CD8-positive, alpha-beta memory T cell (primary cell): ENCODE data around the gene UCK1. TPM values are rescaled to one million over a fixed set of nuclear protein-coding genes. Genes with fewer than 3 reads are reported as not detected.
"Not testable (repeated sequence)": the region's sequence is repeated elsewhere in the genome, so short reads cannot be mapped to it uniquely, and the experiment has no call there.

Source experiments
- CTCF ChIA-PET: fragments of 350-600 bp; sonication (Branson Sonifier 250); formaldehyde crosslinking; loops from one replicate; lab custom pipeline; 2021; ENCODE audit warnings: antibody characterized with exemption; lab: Charles Lee
- POLR2A ChIA-PET: fragments of 350-600 bp; sonication (Branson Sonifier 250); formaldehyde crosslinking; loops from one replicate; lab custom pipeline; 2021; ENCODE audit warnings: antibody characterized with exemption; lab: Charles Lee
- DNase-seq, 5 donors: peaks; one replicate each; pipeline versions ENCODE4 v3.0.0 to v3.0.0-alpha.2; 2020 to 2022; ENCODE audit warnings: mixed read lengths in 1 of 5
- H3K27ac ChIP-seq: one replicate; pipeline ENCODE4 v1.7.0; 2013; ENCODE audit warnings: low read depth, mild to moderate bottlenecking, low read length, moderate library complexity
- H3K27me3 ChIP-seq: 2 replicates; pipeline ENCODE4 v1.7.0; 2013; ENCODE audit warnings: low read length, mild to moderate bottlenecking; ENCODE audit not compliant: insufficient read depth, poor library complexity, severe bottlenecking
- H3K36me3 ChIP-seq: 2 replicates; pipeline ENCODE4 v1.7.0; 2013; ENCODE audit warnings: mild to moderate bottlenecking, low read length, moderate library complexity; ENCODE audit not compliant: insufficient read depth
- H3K4me1 ChIP-seq: 2 replicates; pipeline ENCODE4 v1.7.0; 2013; ENCODE audit warnings: mild to moderate bottlenecking, low read length, moderate library complexity; ENCODE audit not compliant: insufficient read depth
- H3K4me3 ChIP-seq: 2 replicates; pipeline ENCODE4 v1.7.0; 2013; ENCODE audit warnings: mild to moderate bottlenecking, low read length
- H3K9me3 ChIP-seq: 2 replicates; pipeline ENCODE4 v1.7.0; 2013; ENCODE audit warnings: mild to moderate bottlenecking, low read length
- H3K27ac Mint-ChIP-seq, 8 donors: one replicate each; pipeline ENCODE4 v1.8.0; 2020 to 2021; ENCODE audit warnings: mixed read lengths in 8 of 8, mild to moderate bottlenecking in 6 of 8, inconsistent platforms in 3 of 8, moderate library complexity in 3 of 8
- H3K27me3 Mint-ChIP-seq, 2 donors: one replicate each; pipeline ENCODE4 v1.8.0; 2020 to 2021; ENCODE audit warnings: mixed read lengths in 2 of 2, mild to moderate bottlenecking in 1 of 2, moderate library complexity in 1 of 2
- H3K36me3 Mint-ChIP-seq, 3 donors: one replicate each; pipeline ENCODE4 v1.8.0; 2020 to 2021; ENCODE audit warnings: mixed read lengths in 3 of 3, inconsistent platforms in 1 of 3, mild to moderate bottlenecking in 1 of 3
- H3K4me1 Mint-ChIP-seq, 3 donors: one replicate each; pipeline ENCODE4 v1.8.0; 2020 to 2021; ENCODE audit warnings: mixed read lengths in 3 of 3, inconsistent platforms in 1 of 3, mild to moderate bottlenecking in 1 of 3
- H3K4me3 Mint-ChIP-seq, 7 donors: one replicate each; pipeline ENCODE4 v1.8.0; 2020 to 2021; ENCODE audit warnings: mixed read lengths in 7 of 7, mild to moderate bottlenecking in 6 of 7, moderate library complexity in 4 of 7, inconsistent platforms in 2 of 7
- H3K9me3 Mint-ChIP-seq, 5 donors: one replicate each; pipeline ENCODE4 v1.8.0; 2020 to 2022; ENCODE audit warnings: mixed read lengths in 5 of 5, mild to moderate bottlenecking in 3 of 5, moderate library complexity in 2 of 5, inconsistent platforms in 1 of 5
- polyA plus RNA-seq: library from polyadenylated mRNA; unstranded; fragments of 300-500 nt; fragmentation: Illumina TruSeq; gene quantifications from one replicate; pipeline ENCODE4 v1.2.3, GENCODE V29; 2021
- total RNA-seq, 2 experiments: library from RNA; stranded (reverse); gene quantifications; one replicate each; pipeline ENCODE4 v1.2.3, GENCODE V29; 2021

The UCK1 gene
- total and polyA plus RNA-seq, 3 experiments from 2014 or later, result 22.2 to 34.4 (median 23.1) TPM

- H3K4me1 Mint-ChIP-seq, result no peaks in the 10 kb centered on the region
- Histone ChIP-seq H3K27ac (no peak overlapping the region), H3K4me3 (no peak overlapping the region), H3K9me3 (no peaks in the 10 kb centered on the region), H3K27me3 (no peaks in the 10 kb centered on the region), H3K36me3 (peaks cover 65% of the 10 kb centered on the region), H3K4me1 (no peaks in the 10 kb centered on the region)
- POLR2A ChIA-PET, result no interaction called here
- peaks cover 0 to 61% (median 14%) of the 10 kb centered on the region in 3 donors for H3K36me3 Mint-ChIP-seq
- no peaks in the 10 kb centered on the region for H3K27me3 Mint-ChIP-seq
- no peaks in the 10 kb centered on the region for H3K9me3 Mint-ChIP-seq
- CTCF ChIA-PET, result interaction anchor here (1.0 kb wide), 1 partner anchor 73 kb away, joined by 3 read pairs; no protein-coding TSS in a partner anchor
- peak overlapping the region in 1 of 8 donors; percentile 75 for H3K27ac Mint-ChIP-seq
- H3K4me3 Mint-ChIP-seq, result no peak overlapping the region
- no peak for DNase-seq
These were observed 12.5 kb downstream of the UCK1 start for GRCh38 chr9:131518553-131518952.

- CTCF ChIA-PET, result no interaction called here
- POLR2A ChIA-PET, result no interaction called here
These were observed 13.3 kb downstream of the UCK1 start for GRCh38 chr9:131517761-131518190.

GRCh38 chr9:131516930-131517329, 14.1 kb downstream of the UCK1 start:
- POLR2A ChIA-PET, result no interaction called here
- Histone ChIP-seq H3K4me3 (no peak overlapping the region), H3K4me1 (no peaks in the 10 kb centered on the region), H3K27ac (no peak overlapping the region), H3K27me3 (no peaks in the 10 kb centered on the region), H3K9me3 (no peaks in the 10 kb centered on the region), H3K36me3 (peaks cover 58% of the 10 kb centered on the region)
- DNase-seq, result no peak
- Mint-ChIP-seq H3K4me1 (no peaks in the 10 kb centered on the region), H3K36me3 (peaks cover 0 to 52% (median 14%) of the 10 kb centered on the region in 3 donors), H3K27ac (no peak overlapping the region), H3K27me3 (no peaks in the 10 kb centered on the region), H3K4me3 (no peak overlapping the region), H3K9me3 (no peaks in the 10 kb centered on the region)
- CTCF ChIA-PET, result no interaction called here

More at GRCh38 chr9:131517761-131518190, 13.3 kb downstream of the UCK1 start:
- Mint-ChIP-seq H3K4me3 (no peak overlapping the region), H3K27me3 (no peaks in the 10 kb centered on the region), H3K4me1 (no peaks in the 10 kb centered on the region), H3K36me3 (peaks cover 0 to 53% (median 14%) of the 10 kb centered on the region in 3 donors), H3K27ac (peak overlapping the region in 3 of 8 donors; percentile 21 to 66 (median 35)), H3K9me3 (no peaks in the 10 kb centered on the region)
- Histone ChIP-seq H3K4me1 (no peaks in the 10 kb centered on the region), H3K9me3 (no peaks in the 10 kb centered on the region), H3K27me3 (no peaks in the 10 kb centered on the region), H3K4me3 (no peak overlapping the region), H3K36me3 (peaks cover 65% of the 10 kb centered on the region), H3K27ac (no peak overlapping the region)
- DNase-seq, result no peak

- H3K27ac ChIP-seq, result no peak overlapping the region
- no peaks in the 10 kb centered on the region for H3K27me3 Mint-ChIP-seq
- CTCF ChIA-PET, result no interaction called here
- H3K27me3 ChIP-seq, result no peaks in the 10 kb centered on the region
- no peak for DNase-seq
- no peaks in the 10 kb centered on the region for H3K4me1 Mint-ChIP-seq
- no peak overlapping the region for H3K27ac Mint-ChIP-seq
- no peaks in the 10 kb centered on the region for H3K9me3 Mint-ChIP-seq
- peaks cover 55% of the 10 kb centered on the region for H3K36me3 ChIP-seq
- peaks cover 0 to 52% (median 13%) of the 10 kb centered on the region in 3 donors for H3K36me3 Mint-ChIP-seq
- H3K4me3 ChIP-seq, result no peak overlapping the region
- H3K9me3 ChIP-seq, result no peaks in the 10 kb centered on the region
- POLR2A ChIA-PET, result no interaction called here
- H3K4me3 Mint-ChIP-seq, result no peak overlapping the region
- no peaks in the 10 kb centered on the region for H3K4me1 ChIP-seq
These were observed 15.0 kb downstream of the UCK1 start for GRCh38 chr9:131516100-131516499.

GRCh38 chr9:131515559-131516031, 15.5 kb downstream of the UCK1 start:
- H3K27me3 Mint-ChIP-seq, H3K4me1 ChIP-seq, H3K9me3 ChIP-seq, H3K9me3 Mint-ChIP-seq, H3K4me1 Mint-ChIP-seq, POLR2A ChIA-PET, H3K4me3 Mint-ChIP-seq, H3K27ac Mint-ChIP-seq, DNase-seq, CTCF ChIA-PET, H3K4me3 ChIP-seq, H3K27me3 ChIP-seq, H3K27ac ChIP-seq: not testable (repeated sequence)
- H3K36me3 ChIP-seq, result peaks cover 53% of the 10 kb centered on the region
- peaks cover 4 to 52% (median 16%) of the 10 kb centered on the region in 3 donors for H3K36me3 Mint-ChIP-seq

GRCh38 chr9:131513177-131513576, 17.9 kb downstream of the UCK1 start:
- H3K27ac ChIP-seq, result no peak overlapping the region
- Mint-ChIP-seq H3K4me1 (no peaks in the 10 kb centered on the region), H3K4me3 (peak overlapping the region in 1 of 7 donors; percentile 18), H3K9me3 (no peaks in the 10 kb centered on the region), H3K27ac (peak overlapping the region in 2 of 8 donors; percentile 57 to 74), H3K27me3 (no peaks in the 10 kb centered on the region), H3K36me3 (peaks cover 4 to 47% (median 9%) of the 10 kb centered on the region in 3 donors)
- CTCF ChIA-PET, result interaction anchor here (0.7 kb wide), 1 partner anchor 331 kb away, joined by 3 read pairs; no protein-coding TSS in a partner anchor
- H3K36me3 ChIP-seq, result peaks cover 40% of the 10 kb centered on the region
- H3K4me3 ChIP-seq, result no peak overlapping the region
- no peaks in the 10 kb centered on the region for H3K4me1 ChIP-seq
- no peak for DNase-seq
- H3K27me3 ChIP-seq, result no peaks in the 10 kb centered on the region
- POLR2A ChIA-PET, result no interaction called here
- no peaks in the 10 kb centered on the region for H3K9me3 ChIP-seq

GRCh38 chr9:131511880-131512279, 19.2 kb downstream of the UCK1 start:
- no peak overlapping the region for H3K4me3 Mint-ChIP-seq
- H3K36me3 ChIP-seq, result peaks cover 40% of the 10 kb centered on the region
- H3K9me3 Mint-ChIP-seq, result no peaks in the 10 kb centered on the region
- ChIA-PET CTCF (interaction anchor here (1.0 to 1.2 kb wide), 2 partner anchors 12 to 162 kb away, joined by 3 to 5 read pairs; no protein-coding TSS in a partner anchor), POLR2A (no interaction called here)
- no peaks in the 10 kb centered on the region for H3K4me1 ChIP-seq
- H3K27ac ChIP-seq, result no peak overlapping the region
- H3K27ac Mint-ChIP-seq, result peak overlapping the region in 2 of 8 donors; percentile 6 to 27
- no peaks in the 10 kb centered on the region for H3K4me1 Mint-ChIP-seq
- H3K4me3 ChIP-seq, result no peak overlapping the region
- peaks cover 4 to 47% (median 9%) of the 10 kb centered on the region in 3 donors for H3K36me3 Mint-ChIP-seq
- no peaks in the 10 kb centered on the region for H3K27me3 Mint-ChIP-seq
- no peaks in the 10 kb centered on the region for H3K27me3 ChIP-seq
- no peaks in the 10 kb centered on the region for H3K9me3 ChIP-seq
- DNase-seq, result no peak

GRCh38 chr9:131511416-131511815, 19.6 kb downstream of the UCK1 start:
- no peaks in the 10 kb centered on the region for H3K4me1 ChIP-seq
- no peak overlapping the region for H3K27ac ChIP-seq
- ChIA-PET CTCF (interaction anchor here (1.0 to 1.2 kb wide), 3 partner anchors 11 to 162 kb away, joined by 3 to 5 read pairs (median 3); no protein-coding TSS in a partner anchor), POLR2A (no interaction called here)
- Mint-ChIP-seq H3K4me1 (peaks cover 0 to 2% (median 1%) of the 10 kb centered on the region in 3 donors), H3K27ac (no peak overlapping the region), H3K36me3 (peaks cover 4 to 50% (median 11%) of the 10 kb centered on the region in 3 donors), H3K9me3 (no peaks in the 10 kb centered on the region), H3K27me3 (no peaks in the 10 kb centered on the region), H3K4me3 (no peak overlapping the region)
- H3K36me3 ChIP-seq, result peaks cover 35% of the 10 kb centered on the region
- no peak overlapping the region for H3K4me3 ChIP-seq
- no peak for DNase-seq
- H3K27me3 ChIP-seq, result no peaks in the 10 kb centered on the region
- H3K9me3 ChIP-seq, result no peaks in the 10 kb centered on the region
